Uterus (tissue), 4 donors: ENCODE data around the gene SLC25A29. TPM values are rescaled to one million over a fixed set of nuclear protein-coding genes. Genes with fewer than 3 reads are reported as not detected.

ENCODE experiments used
- DNase-seq, 2 donors: peaks; one replicate each; pipeline ENCODE4 v3.0.0-alpha.2; 2019 to 2020
- H3K27ac ChIP-seq, 2 donors: fragments of 200-600 bp; sonication (generic); 1 replicate in 1 of 2; 2 replicates in 1 of 2; pipeline ENCODE4 v1.5.1; 2016 to 2018
- H3K27me3 ChIP-seq, 2 donors: fragments of 200-600 bp; sonication (generic); one replicate each; pipeline ENCODE4 v1.5.1; 2018 to 2019; ENCODE audit warnings: control low read depth in 1 of 2
- H3K36me3 ChIP-seq, 2 donors: fragments of 200-600 bp; sonication (generic); one replicate each; pipeline ENCODE4 v1.5.1; 2019; ENCODE audit warnings: control low read depth in 1 of 2
- H3K4me1 ChIP-seq, 2 donors: fragments of 200-600 bp; sonication (generic); one replicate each; pipeline ENCODE4 v1.5.1; 2018 to 2019; ENCODE audit warnings: control low read depth in 1 of 2
- H3K4me3 ChIP-seq, 2 donors: fragments of 200-600 bp; sonication (generic); 1 replicate in 1 of 2; 2 replicates in 1 of 2; pipeline ENCODE4 v1.5.1; 2018 to 2019; ENCODE audit warnings: mild to moderate bottlenecking in 1 of 2
- H3K9me3 ChIP-seq, 2 donors: fragments of 200-600 bp; sonication (generic); one replicate each; pipeline ENCODE4 v1.5.1; 2019; ENCODE audit warnings: control low read depth in 1 of 2
- CTCF ChIP-seq, 4 experiments: fragments of 200-600 bp in 2 of 4; fragments of 450-650 bp in 2 of 4; sonication (generic) in 2 of 4; IDR thresholded peaks; one replicate each; pipeline ENCODE4 v1.5.1; 2016 to 2019; ENCODE audit warnings: antibody characterized with exemption in 4 of 4, mild to moderate bottlenecking in 2 of 4, moderate library complexity in 1 of 4
- POLR2A ChIP-seq, 2 donors: fragments of 450-650 bp; IDR thresholded peaks; one replicate each; pipeline ENCODE4 v1.6.1; 2016; ENCODE audit warnings: antibody characterized with exemption in 2 of 2, mild to moderate bottlenecking in 1 of 2, moderate library complexity in 1 of 2
- intact Hi-C: fragments of 100-400 bp; cut with DNase I; formaldehyde crosslinking; loops from one replicate; pipeline ENCODE4 v1.15.1; 2023; ENCODE audit warnings: low total_unique reads
- total RNA-seq, 4 donors: library from RNA; depleted of rRNA in 3 of 4; stranded (reverse); fragments of >200 nt in 3 of 4; gene quantifications; one replicate each; pipeline versions ENCODE4 v1.1.0 to v1.2.4, GENCODE V29; 2014 to 2023
- donor health status: DM: yes; HTN: yes; CAD: no.

The SLC25A29 gene
- total RNA-seq, 4 donors from 2014 or later = 16.2 to 850 (median 60.1) TPM

GRCh38 chr14:100334904-100335303 lies 28.7 kb upstream of the SLC25A29 start:
- intact Hi-C loops = no loop called here
- Histone ChIP-seq H3K27me3 (no peaks in the 10 kb centered on the region), H3K36me3 (no peaks in the 10 kb centered on the region), H3K4me1 (no peaks in the 10 kb centered on the region), H3K4me3 (no peak overlapping the region), H3K9me3 (no peaks in the 10 kb centered on the region), H3K27ac (no peak overlapping the region)
- TF ChIP-seq POLR2A (IDR thresholded peaks at IDR 0.05) = no peak
- no peak for DNase-seq

GRCh38 chr14:100333827-100334226 lies 27.6 kb upstream of the SLC25A29 start:
- TF ChIP-seq POLR2A (IDR thresholded peaks at IDR 0.05) (no peak), CTCF (IDR thresholded peaks at IDR 0.05) (no peak)
- Histone ChIP-seq H3K4me3 (no peak overlapping the region), H3K27me3 (no peaks in the 10 kb centered on the region), H3K4me1 (no peaks in the 10 kb centered on the region), H3K9me3 (no peaks in the 10 kb centered on the region), H3K27ac (no peak overlapping the region), H3K36me3 (no peaks in the 10 kb centered on the region)
- DNase-seq = no peak
- intact Hi-C loops = no loop called here

GRCh38 chr14:100333311-100333710 lies 27.1 kb upstream of the SLC25A29 start:
- no peak for TF ChIP-seq CTCF (IDR thresholded peaks at IDR 0.05)
- TF ChIP-seq POLR2A (IDR thresholded peaks at IDR 0.05) = no peak
- Histone ChIP-seq H3K27me3 (no peaks in the 10 kb centered on the region), H3K36me3 (no peaks in the 10 kb centered on the region), H3K9me3 (no peaks in the 10 kb centered on the region), H3K4me3 (no peak overlapping the region), H3K27ac (no peak overlapping the region), H3K4me1 (no peaks in the 10 kb centered on the region)
- no peak for DNase-seq
- intact Hi-C loops = no loop called here

GRCh38 chr14:100332797-100333196 lies 26.6 kb upstream of the SLC25A29 start:
- H3K36me3 ChIP-seq = no peaks in the 10 kb centered on the region
- DNase-seq = no peak
- intact Hi-C loops = no loop called here

GRCh38 chr14:100332071-100332639 lies 25.9 kb upstream of the SLC25A29 start:
- Histone ChIP-seq H3K4me3 (no peak overlapping the region), H3K27ac (no peak overlapping the region), H3K36me3 (no peaks in the 10 kb centered on the region), H3K4me1 (no peaks in the 10 kb centered on the region), H3K27me3 (no peaks in the 10 kb centered on the region), H3K9me3 (no peaks in the 10 kb centered on the region)
- no peak for TF ChIP-seq CTCF (IDR thresholded peaks at IDR 0.05)
- TF ChIP-seq POLR2A (IDR thresholded peaks at IDR 0.05) = no peak
- intact Hi-C loops = no loop called here
- no peak for DNase-seq

More at GRCh38 chr14:100332797-100333196, 26.6 kb upstream of the SLC25A29 start:
- Histone ChIP-seq H3K27ac (no peak overlapping the region), H3K27me3 (no peaks in the 10 kb centered on the region), H3K9me3 (no peaks in the 10 kb centered on the region), H3K4me1 (no peaks in the 10 kb centered on the region), H3K4me3 (no peak overlapping the region)
- TF ChIP-seq POLR2A (IDR thresholded peaks at IDR 0.05) (no peak), CTCF (IDR thresholded peaks at IDR 0.05) (no peak)
